ENCODE results near the gene ZNF689.
"Not testable (repeated sequence)": the region's sequence is repeated elsewhere in the genome, so short reads cannot be mapped to it uniquely, and the experiment has no call there.

The ZNF689 gene

GRCh38 chr16:30609926-30610839, at the start of gene ZNF689:
Gene ZNF689 (minus strand): TSS chr16:30610389. CDS start chr16:30610041, 348 bp downstream.
- peak; percentile 90 to 95 for DNase-seq

- DNase-seq, result peak; percentile 93 to 94
These were observed 48.7 kb upstream of the ZNF689 start for GRCh38 chr16:30658731-30659506.

GRCh38 chr16:30657866-30658730, 47.9 kb upstream of the ZNF689 start, which contains the start of gene FBRS:
Gene FBRS (plus strand): TSS chr16:30658431. CDS start chr16:30659519, 1,088 bp downstream.
- DNase-seq, result peak; percentile 99

- DNase-seq, result no peak
These were observed 47.0 kb upstream of the ZNF689 start for GRCh38 chr16:30656974-30657865.

GRCh38 chr16:30656388-30656787, 46.2 kb upstream of the ZNF689 start:
- no peak for DNase-seq

- DNase-seq, result no peak
These were observed 45.7 kb upstream of the ZNF689 start for GRCh38 chr16:30655815-30656347.

- DNase-seq, result no peak
These were observed 44.7 kb upstream of the ZNF689 start for GRCh38 chr16:30654856-30655255.

GRCh38 chr16:30652718-30653117, 42.5 kb upstream of the ZNF689 start:
- DNase-seq, result no peak

- DNase-seq, result no peak
These were observed 41.8 kb upstream of the ZNF689 start for GRCh38 chr16:30652005-30652296.

GRCh38 chr16:30651124-30652004, 41.2 kb upstream of the ZNF689 start:
- DNase-seq, result peak; percentile 67 to 79

- peak; percentile 96 for DNase-seq
These were observed 40.4 kb upstream of the ZNF689 start, which contains the start of gene PRR14 for GRCh38 chr16:30650369-30651123. Gene PRR14 (plus strand): TSS chr16:30650960. CDS start chr16:30651646, 686 bp downstream.

- DNase-seq, result peak; percentile 15 to 31
These were observed 39.7 kb upstream of the ZNF689 start for GRCh38 chr16:30649725-30650368.

- DNase-seq, result no peak
These were observed 37.0 kb upstream of the ZNF689 start for GRCh38 chr16:30647274-30647571.

GRCh38 chr16:30645727-30646126, 35.5 kb upstream of the ZNF689 start:
- DNase-seq, result no peak

- DNase-seq, result no peak
These were observed 34.2 kb upstream of the ZNF689 start for GRCh38 chr16:30644334-30644830.

- no peak for DNase-seq
These were observed 31.3 kb upstream of the ZNF689 start for GRCh38 chr16:30641378-30641982.

GRCh38 chr16:30637944-30638343, 27.8 kb upstream of the ZNF689 start:
- DNase-seq, result no peak

- not testable (repeated sequence) for DNase-seq
These were observed 26.9 kb upstream of the ZNF689 start for GRCh38 chr16:30637139-30637538.

- no peak for DNase-seq
These were observed 26.4 kb upstream of the ZNF689 start for GRCh38 chr16:30636599-30636998.
